H1 (cell line): ENCODE measurements around the gene RAI14. TPM values are rescaled to one million over a fixed set of nuclear protein-coding genes. Genes with fewer than 3 reads are reported as not detected.
A peak's percentile ranks its signal among the peaks of the same experiment; 100 is the strongest.

Experiments used
- CTCF ChIA-PET: fragments of 300-600 bp; sonication (Branson Sonifier 250); formaldehyde crosslinking; loops from one replicate; lab custom pipeline; 2021; ENCODE audit not compliant: partially characterized antibody; lab: Charles Lee
- POLR2A ChIA-PET: fragments of 300-600 bp; sonication (Branson Sonifier 250); formaldehyde crosslinking; loops from one replicate; lab custom pipeline; 2021; ENCODE audit warnings: inconsistent platforms; ENCODE audit not compliant: partially characterized antibody; lab: Charles Lee
- DNase-seq, 2 experiments: peaks; one replicate each; pipeline versions ENCODE4 v3.0.0 to v3.0.0-alpha.2; 2010 to 2022; ENCODE audit warnings: low spot score in 2 of 2, low read depth in 1 of 2, mixed read lengths in 1 of 2
- FAIRE-seq: peaks from 2 replicates; lab custom pipeline; 2011; peaks lifted over from hg19 to GRCh38; lab: Jason Lieb, UNC
- H2AFZ ChIP-seq: 2 replicates; pipeline ENCODE4 v1.8.1; 2012; ENCODE audit warnings: low read length, inconsistent platforms
- H2AK5ac ChIP-seq: 2 replicates; pipeline ENCODE4 v1.6.1; 2013; ENCODE audit warnings: low read depth, low read length
- H2BK120ac ChIP-seq: replicated peaks from 2 replicates; pipeline ENCODE3; 2013; ENCODE audit warnings: low read depth, low read length, inconsistent platforms
- H2BK12ac ChIP-seq: 2 replicates; pipeline ENCODE4 v1.6.1; 2013; ENCODE audit warnings: low read depth, low read length
- H2BK15ac ChIP-seq: 2 replicates; pipeline ENCODE4 v1.6.1; 2013; ENCODE audit warnings: low read length
- H2BK20ac ChIP-seq: 2 replicates; pipeline ENCODE4 v1.6.1; 2013; ENCODE audit warnings: low read length
- H2BK5ac ChIP-seq: 2 replicates; pipeline ENCODE4 v1.6.1; 2013; ENCODE audit warnings: low read depth, low read length
- H3K14ac ChIP-seq: 2 replicates; pipeline ENCODE4 v1.6.1; 2013; ENCODE audit warnings: inconsistent platforms; ENCODE audit not compliant: insufficient read length
- H3K18ac ChIP-seq: 2 replicates; pipeline ENCODE4 v1.6.1; 2013; ENCODE audit warnings: low read length; ENCODE audit errors: extremely low read depth
- H3K23ac ChIP-seq: 2 replicates; pipeline ENCODE4 v1.6.1; 2013; ENCODE audit warnings: inconsistent platforms; ENCODE audit not compliant: insufficient read length
- H3K23me2 ChIP-seq: 2 replicates; pipeline ENCODE4 v1.6.1; 2013; ENCODE audit warnings: low read depth, low read length
- H3K27ac ChIP-seq: 2 replicates; pipeline ENCODE4 v1.6.1; 2011; ENCODE audit warnings: low read depth, low read length, inconsistent platforms
- H3K27me3 ChIP-seq, 4 experiments: replicated peaks in 1 of 4; 1 replicate in 1 of 4; 2 replicates in 3 of 4; pipeline versions ENCODE4 v1.6.1 to v1.8.1; 2011 to 2013; ENCODE audit warnings: low read length in 3 of 4, mild to moderate bottlenecking in 3 of 4, inconsistent platforms in 2 of 4, mixed read lengths in 2 of 4, moderate library complexity in 1 of 4; ENCODE audit not compliant: control insufficient read depth in 3 of 4, insufficient read depth in 3 of 4; ENCODE audit errors: extremely low read depth in 1 of 4
- H3K36me3 ChIP-seq, 4 experiments: 2 replicates each; pipeline versions ENCODE4 v1.6.1 to v1.8.1; 2011 to 2013; ENCODE audit warnings: mild to moderate bottlenecking in 4 of 4, low read length in 3 of 4, moderate library complexity in 2 of 4, control low read depth in 1 of 4, inconsistent platforms in 1 of 4; ENCODE audit not compliant: insufficient read depth in 4 of 4, control insufficient read depth in 2 of 4
- H3K4ac ChIP-seq: replicated peaks from 2 replicates; pipeline ENCODE3; 2013; ENCODE audit warnings: low read length, low read depth, mixed read lengths, inconsistent platforms; ENCODE audit not compliant: insufficient read length
- H3K4me1 ChIP-seq, 4 experiments: replicated peaks in 1 of 4; 1 replicate in 1 of 4; 2 replicates in 3 of 4; pipeline versions ENCODE4 v1.6.1 to v1.8.1; 2011 to 2013; ENCODE audit warnings: low read length in 3 of 4, inconsistent platforms in 2 of 4, mixed read lengths in 1 of 4; ENCODE audit not compliant: insufficient read depth in 4 of 4, control insufficient read depth in 3 of 4
- H3K4me2 ChIP-seq, 2 experiments: 2 replicates each; pipeline versions ENCODE4 v1.6.1 to v1.8.1; 2011 to 2013; ENCODE audit warnings: low read depth in 2 of 2, low read length in 2 of 2, control low read depth in 1 of 2, inconsistent platforms in 1 of 2, mild to moderate bottlenecking in 1 of 2; ENCODE audit not compliant: insufficient read depth in 1 of 2
- H3K4me3 ChIP-seq, 4 experiments: fragments of 200-600, 300-600 bp in 1 of 4; sonication (generic), shearing (Covaris generic), sonication (Bioruptor Twin) in 1 of 4; 2 replicates each; pipeline versions ENCODE4 v1.5.1 to v1.8.1; 2011 to 2016; ENCODE audit warnings: low read length in 4 of 4, low read depth in 3 of 4, control low read depth in 2 of 4, inconsistent platforms in 2 of 4, mild to moderate bottlenecking in 2 of 4, mixed read lengths in 1 of 4, moderate library complexity in 1 of 4; ENCODE audit not compliant: insufficient read depth in 2 of 4; ENCODE audit errors: extremely low read depth in 1 of 4
- H3K56ac ChIP-seq: replicated peaks from 2 replicates; pipeline ENCODE3; 2013; ENCODE audit warnings: low read depth, mild to moderate bottlenecking, mixed read lengths, low read length, inconsistent platforms; ENCODE audit not compliant: insufficient read length
- H3K79me1 ChIP-seq: 2 replicates; pipeline ENCODE4 v1.6.1; 2013; ENCODE audit warnings: low read depth, low read length, control low read depth
- H3K79me2 ChIP-seq, 2 experiments: 2 replicates each; pipeline versions ENCODE4 v1.6.1 to v1.8.1; 2012 to 2013; ENCODE audit warnings: low read length in 2 of 2, mild to moderate bottlenecking in 2 of 2, inconsistent platforms in 1 of 2; ENCODE audit not compliant: insufficient read depth in 2 of 2, control insufficient read depth in 1 of 2
- H3K9ac ChIP-seq, 4 experiments: replicated peaks in 1 of 4; 1 replicate in 1 of 4; 2 replicates in 3 of 4; pipeline versions ENCODE4 v1.6.1 to v1.8.1; 2011 to 2013; ENCODE audit warnings: low read depth in 3 of 4, low read length in 3 of 4, control low read depth in 2 of 4, mild to moderate bottlenecking in 2 of 4, moderate library complexity in 2 of 4, inconsistent platforms in 1 of 4; ENCODE audit errors: extremely low read depth in 1 of 4
- H3K9me3 ChIP-seq, 2 experiments: 2 replicates each; pipeline versions ENCODE4 v1.6.1 to v1.8.1; 2012 to 2013; ENCODE audit warnings: mild to moderate bottlenecking in 2 of 2, moderate library complexity in 2 of 2, control low read depth in 1 of 2, inconsistent platforms in 1 of 2, low read depth in 1 of 2, low read length in 1 of 2, mixed read lengths in 1 of 2; ENCODE audit not compliant: insufficient read depth in 2 of 2
- H4K20me1 ChIP-seq, 2 experiments: replicated peaks in 1 of 2; 2 replicates each; pipeline versions ENCODE3 to v1.8.1; 2011 to 2013; ENCODE audit warnings: inconsistent platforms in 2 of 2, low read length in 2 of 2, mild to moderate bottlenecking in 1 of 2; ENCODE audit not compliant: insufficient read depth in 2 of 2, control insufficient read depth in 1 of 2
- H4K5ac ChIP-seq: 2 replicates; pipeline ENCODE4 v1.6.1; 2013; ENCODE audit warnings: low read length, low read depth, mixed read lengths, inconsistent platforms; ENCODE audit not compliant: insufficient read length
- H4K8ac ChIP-seq: 2 replicates; pipeline ENCODE4 v1.8.0; 2013; ENCODE audit warnings: mild to moderate bottlenecking, moderate library complexity, low read length, inconsistent platforms; ENCODE audit not compliant: insufficient read depth; ENCODE audit errors: extremely low read depth
- H4K91ac ChIP-seq: replicated peaks from 2 replicates; pipeline ENCODE3; 2013; ENCODE audit warnings: low read length, mixed read lengths, inconsistent platforms; ENCODE audit not compliant: insufficient read length
- SUZ12 ChIP-seq: fragments of 200-600 bp; sonication (generic); IDR thresholded peaks from 2 replicates; pipeline ENCODE4 v1.6.1; 2012; ENCODE audit warnings: mild to moderate bottlenecking, inconsistent platforms, low read length, moderate library complexity, mixed read lengths
- TBP ChIP-seq: IDR thresholded peaks from 2 replicates; pipeline ENCODE4 v1.6.1; 2011; ENCODE audit warnings: low read depth, low read length, improper control_type of control experiment
- WGBS, 2 experiments: shearing (Covaris generic) in 1 of 2; methylation state at CpG; one replicate each; pipeline versions ENCODE4 v1.1.6 to v1.1.7; 2013 to 2015; ENCODE audit warnings: low lambda C conversion rate in 2 of 2, mixed read lengths in 2 of 2, inconsistent platforms in 1 of 2, low coverage in 1 of 2, missing lambda C conversion rate in 1 of 2; ENCODE audit not compliant: insufficient replicate concordance in 2 of 2, insufficient coverage in 1 of 2, insufficient read length in 1 of 2; ENCODE audit errors: extremely low coverage in 1 of 2, missing lambda C conversion rate in 1 of 2; 5-methylcytosine and 5-hydroxymethylcytosine counted together
- polyA plus RNA-seq, 7 experiments: library from polyadenylated mRNA; depleted of rRNA in 3 of 7; stranded (reverse) in 5 of 7; unstranded in 2 of 7; fragments of >200 nt in 5 of 7; fragments of 200-250 nt in 2 of 7; gene quantifications; 1 replicate in 5 of 7; 2 replicates in 1 of 7; 4 replicates in 1 of 7; pipeline versions ENCODE4 v1.2.1 to v1.2.3, GENCODE V29; 2011 to 2013; ENCODE audit warnings: missing spikeins in 2 of 7, mixed read lengths in 2 of 7
- total RNA-seq: library from RNA; stranded (reverse); fragmentation: NEBNext Ultra II Directional; extraction: Animal tissue kit (Norgen Biotek cat#: 25700); gene quantifications from 2 replicates; pipeline ENCODE4 v1.2.1, GENCODE V29; 2021

RAI14 gene
- total and polyA plus RNA-seq, 2 of the 8 experiments (the other 6 are each of a cell fraction or from before 2014, with no cell fraction given): 48.4 to 210 TPM

GRCh38 chr5:34767180-34767579 lies 111.1 kb downstream of the RAI14 start:
- ChIA-PET CTCF (interaction anchor here (0.5 kb wide), 1 partner anchor 266 kb away, joined by 3 read pairs; no protein-coding TSS in a partner anchor), POLR2A (no interaction called here)
- H3K36me3 ChIP-seq: peaks cover 0 to 45% (median 10%) of the 10 kb centered on the region in 4 experiments; a peak in 4 of 8 replicates
- no peak overlapping the region for H2BK120ac ChIP-seq
- peaks cover 2% of the 10 kb centered on the region; the same call in 1 of the 2 replicates for H3K79me1 ChIP-seq
- H3K23ac ChIP-seq: no peak overlapping the region
- H3K27ac ChIP-seq: no peak overlapping the region
- DNase-seq (no peak), FAIRE-seq (no peak)
- no peak overlapping the region for H3K4me3 ChIP-seq
- no peak overlapping the region for H2BK15ac ChIP-seq
- H2AK5ac ChIP-seq: no peak overlapping the region
- no peak overlapping the region for H4K8ac ChIP-seq
- no peak overlapping the region for H2BK20ac ChIP-seq
- no peak overlapping the region for H3K56ac ChIP-seq
- H2BK12ac ChIP-seq: no peak overlapping the region
- H4K91ac ChIP-seq: no peak overlapping the region
- H3K4me2 ChIP-seq: no peak overlapping the region
- H3K9ac ChIP-seq: no peak overlapping the region
- H4K5ac ChIP-seq: peak overlapping the region; percentile 23
- no peaks in the 10 kb centered on the region for H3K27me3 ChIP-seq
- no peak overlapping the region for H3K18ac ChIP-seq
- H4K20me1 ChIP-seq: peaks cover 0 to 2% of the 10 kb centered on the region in 2 experiments
- H3K14ac ChIP-seq: no peak overlapping the region
- no peak overlapping the region for H2BK5ac ChIP-seq
- no peak overlapping the region for H3K4ac ChIP-seq
- no peaks in the 10 kb centered on the region for H3K4me1 ChIP-seq
- H3K9me3 ChIP-seq: peaks cover 0 to 8% of the 10 kb centered on the region in 2 experiments; a peak in 2 of 4 replicates
- peaks cover 0 to 59% of the 10 kb centered on the region in 2 experiments; a peak in 2 of 4 replicates for H3K79me2 ChIP-seq
- no peak overlapping the region for H2AFZ ChIP-seq
- 86% methylated on average over 7 of the region's 7 CpGs; no CpG with 5 or more reads in 1 of the 2 experiments for WGBS, 2 experiments
- peaks cover 2% of the 10 kb centered on the region; the same call in 1 of the 2 replicates for H3K23me2 ChIP-seq
- TF ChIP-seq TBP: no peak
- TF ChIP-seq SUZ12: no peak
